HCT116 (cell line): ENCODE data around the gene TMEM150C.

Source experiments
- CTCF ChIP-seq, 3 experiments: fragments of 200-600 bp in 1 of 3; sonication (generic) in 1 of 3; IDR thresholded peaks in 2 of 3; conservative IDR thresholded peaks in 1 of 3; 2 replicates each; pipeline ENCODE4 v1.5.1; 2012 to 2017; ENCODE audit warnings: low read depth in 2 of 3, low read length in 2 of 3, antibody characterized with exemption in 1 of 3, borderline replicate concordance in 1 of 3, control low read depth in 1 of 3, mild to moderate bottlenecking in 1 of 3, mixed read lengths in 1 of 3, mixed run types in 1 of 3, moderate library complexity in 1 of 3; ENCODE audit not compliant: insufficient read depth in 1 of 3
- EGR1 ChIP-seq: IDR thresholded peaks from 2 replicates; pipeline ENCODE4 v1.6.1; 2012; ENCODE audit warnings: low read depth
- JUND ChIP-seq: IDR thresholded peaks from 2 replicates; pipeline ENCODE4 v1.6.1; 2012
- POLR2A ChIP-seq: IDR thresholded peaks from 2 replicates; pipeline ENCODE4 v1.7.0; 2011; ENCODE audit warnings: borderline replicate concordance; ENCODE audit not compliant: insufficient read depth, insufficient read length; ENCODE audit errors: extremely low read depth
- REST ChIP-seq: IDR thresholded peaks from 2 replicates; pipeline ENCODE4 v1.6.1; 2012; ENCODE audit warnings: low read depth
- ZNF274 ChIP-seq: fragments of 200-500 bp; sonication (Bioruptor generic); IDR thresholded peaks from 2 replicates; pipeline ENCODE4 v1.6.1; 2014; ENCODE audit warnings: mild to moderate bottlenecking, low read depth, low read length, inconsistent platforms

GRCh38 chr4:82592639-82593038 lies 30.9 kb upstream of the TMEM150C start:
- no peak for TF ChIP-seq CTCF (IDR thresholded peaks at IDR 0.05 in 2 of 3, conservative IDR thresholded peaks at IDR 0.05 in 1 of 3; ENCODE audit: borderline replicate concordance in 1 of 3, insufficient read depth in 1 of 3, low read depth in 2 of 3, low read length in 2 of 3)
- no peak for TF ChIP-seq EGR1
- TF ChIP-seq JUND, result no peak
- no peak for TF ChIP-seq ZNF274
- TF ChIP-seq POLR2A, result no peak
- no peak for TF ChIP-seq REST
